SK-N-SH (cell line): Measurements from ENCODE around the gene DNAJC5.

Source experiments
- ELF1 ChIP-seq: IDR thresholded peaks from 2 replicates; pipeline ENCODE4 v1.4.0; 2012
- FOXJ3 ChIP-seq: sonication (generic); formaldehyde crosslinking; IDR thresholded peaks from 2 replicates; pipeline ENCODE4 v1.5.1; 2020; ENCODE audit warnings: mild to moderate bottlenecking, missing genetic modification reagents
- FOXM1 ChIP-seq: IDR thresholded peaks from 2 replicates; pipeline ENCODE4 v1.4.0; 2012; ENCODE audit warnings: low read depth, mild to moderate bottlenecking
- GABPA ChIP-seq: IDR thresholded peaks from 2 replicates; pipeline ENCODE4 v1.4.0; 2012; ENCODE audit warnings: low read depth, mild to moderate bottlenecking
- POLR2AphosphoS5 ChIP-seq: IDR thresholded peaks from 2 replicates; pipeline ENCODE4 v1.6.1; 2012; ENCODE audit warnings: low read depth, low read length
- SIN3A ChIP-seq: IDR thresholded peaks from 2 replicates; pipeline ENCODE4 v1.6.1; 2012; ENCODE audit warnings: low read depth, mild to moderate bottlenecking, low read length, moderate library complexity, borderline replicate concordance
- TCF12 ChIP-seq: IDR thresholded peaks from 2 replicates; pipeline ENCODE4 v1.4.0; 2012
- TF ChIP-seq, protein P1 (sequence below): fragments of 200-600 bp; sonication (generic); IDR thresholded peaks from 2 replicates; pipeline ENCODE4 v1.6.1; 2017; ENCODE audit warnings: antibody characterized with exemption, mild to moderate bottlenecking, moderate library complexity

GRCh38 chr20:63920226-63920625 lies 25.3 kb downstream of the DNAJC5 start:
- TF ChIP-seq FOXJ3, result no peak
- no peak for TF ChIP-seq SIN3A
- TF ChIP-seq, protein P1, sequence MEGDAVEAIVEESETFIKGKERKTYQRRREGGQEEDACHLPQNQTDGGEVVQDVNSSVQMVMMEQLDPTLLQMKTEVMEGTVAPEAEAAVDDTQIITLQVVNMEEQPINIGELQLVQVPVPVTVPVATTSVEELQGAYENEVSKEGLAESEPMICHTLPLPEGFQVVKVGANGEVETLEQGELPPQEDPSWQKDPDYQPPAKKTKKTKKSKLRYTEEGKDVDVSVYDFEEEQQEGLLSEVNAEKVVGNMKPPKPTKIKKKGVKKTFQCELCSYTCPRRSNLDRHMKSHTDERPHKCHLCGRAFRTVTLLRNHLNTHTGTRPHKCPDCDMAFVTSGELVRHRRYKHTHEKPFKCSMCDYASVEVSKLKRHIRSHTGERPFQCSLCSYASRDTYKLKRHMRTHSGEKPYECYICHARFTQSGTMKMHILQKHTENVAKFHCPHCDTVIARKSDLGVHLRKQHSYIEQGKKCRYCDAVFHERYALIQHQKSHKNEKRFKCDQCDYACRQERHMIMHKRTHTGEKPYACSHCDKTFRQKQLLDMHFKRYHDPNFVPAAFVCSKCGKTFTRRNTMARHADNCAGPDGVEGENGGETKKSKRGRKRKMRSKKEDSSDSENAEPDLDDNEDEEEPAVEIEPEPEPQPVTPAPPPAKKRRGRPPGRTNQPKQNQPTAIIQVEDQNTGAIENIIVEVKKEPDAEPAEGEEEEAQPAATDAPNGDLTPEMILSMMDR, result no peak
- no peak for TF ChIP-seq GABPA
- no peak for TF ChIP-seq TCF12
- no peak for TF ChIP-seq POLR2AphosphoS5
- no peak for TF ChIP-seq ELF1
- TF ChIP-seq FOXM1, result no peak
